LNCaP clone FGC (cell line): ENCODE data around the gene ATAD3B.

ENCODE experiments used
- DNase-seq: peaks from one replicate; pipeline ENCODE4 v3.0.0-alpha.2; 2011; ENCODE audit warnings: low read depth
- H3K4me3 ChIP-seq: 2 replicates; pipeline ENCODE4 v1.5.1; 2011; ENCODE audit warnings: mild to moderate bottlenecking, low read depth, low read length, control low read depth
- CTCF ChIP-seq: IDR thresholded peaks from 2 replicates; pipeline ENCODE4 v1.5.1; 2012; ENCODE audit warnings: mild to moderate bottlenecking; ENCODE audit not compliant: control insufficient read depth, insufficient read depth; ENCODE audit errors: extremely low read depth

Gene ATAD3B

DNA sequence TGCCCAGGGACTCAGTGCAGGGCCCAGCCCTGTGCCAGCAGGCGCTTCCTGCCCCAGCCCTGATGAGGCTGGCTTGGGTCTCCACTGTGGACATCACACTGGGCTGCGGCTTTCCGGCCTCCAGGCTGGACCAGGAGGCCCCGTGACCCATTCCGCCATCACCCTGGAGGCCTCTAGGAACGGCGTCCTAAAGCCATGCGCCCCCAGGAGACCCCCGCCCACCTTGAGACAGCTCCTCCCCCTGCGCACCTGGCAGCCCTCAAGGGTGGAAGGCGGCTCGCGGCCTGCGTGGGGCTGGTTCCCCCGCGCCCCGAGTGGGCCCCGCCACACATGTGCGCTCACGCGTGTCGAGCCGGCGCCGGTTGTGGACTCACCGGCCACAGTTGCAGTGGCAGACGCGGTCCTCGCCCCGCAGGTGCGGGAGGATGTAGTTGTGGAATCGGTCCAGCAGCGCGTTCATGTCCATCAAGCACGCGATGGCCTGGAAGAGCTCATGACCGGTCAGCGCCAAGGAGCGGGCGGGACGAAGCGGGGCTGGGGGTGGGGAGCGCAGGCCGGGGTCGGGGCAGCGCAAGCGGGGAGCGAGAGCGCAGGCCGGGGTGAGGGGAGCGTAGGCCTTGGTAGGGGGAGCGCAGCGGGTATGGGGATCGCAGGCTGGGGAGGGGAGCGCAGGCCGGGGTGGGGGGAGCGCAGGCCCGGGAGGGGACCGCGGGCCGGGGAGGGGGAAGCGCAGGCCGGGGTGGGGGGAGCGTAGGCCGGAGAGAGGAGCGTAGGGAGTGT, 67.9 kb downstream of the ATAD3B start:
- H3K4me3 ChIP-seq = no peak overlapping the region
- TF ChIP-seq CTCF = no peak
- no peak for DNase-seq

GRCh38 chr1:1540090-1540817, 68.7 kb downstream of the ATAD3B start, which contains the start of gene TMEM240:
Gene TMEM240, minus strand, starts transcription at chr1:1540624. Its CDS starts 278 bp downstream, at chr1:1540346.
- no peak for DNase-seq
- TF ChIP-seq CTCF = no peak
- H3K4me3 ChIP-seq = no peak within 1 kb of the TSS

GRCh38 chr1:1540818-1541628, 69.5 kb downstream of the ATAD3B start:
- no peak for TF ChIP-seq CTCF
- no peak for DNase-seq
- no peak overlapping the region for H3K4me3 ChIP-seq

GRCh38 chr1:1541956-1542765, 70.6 kb downstream of the ATAD3B start:
- no peak for DNase-seq
- TF ChIP-seq CTCF = no peak
- H3K4me3 ChIP-seq = no peak overlapping the region

DNA sequence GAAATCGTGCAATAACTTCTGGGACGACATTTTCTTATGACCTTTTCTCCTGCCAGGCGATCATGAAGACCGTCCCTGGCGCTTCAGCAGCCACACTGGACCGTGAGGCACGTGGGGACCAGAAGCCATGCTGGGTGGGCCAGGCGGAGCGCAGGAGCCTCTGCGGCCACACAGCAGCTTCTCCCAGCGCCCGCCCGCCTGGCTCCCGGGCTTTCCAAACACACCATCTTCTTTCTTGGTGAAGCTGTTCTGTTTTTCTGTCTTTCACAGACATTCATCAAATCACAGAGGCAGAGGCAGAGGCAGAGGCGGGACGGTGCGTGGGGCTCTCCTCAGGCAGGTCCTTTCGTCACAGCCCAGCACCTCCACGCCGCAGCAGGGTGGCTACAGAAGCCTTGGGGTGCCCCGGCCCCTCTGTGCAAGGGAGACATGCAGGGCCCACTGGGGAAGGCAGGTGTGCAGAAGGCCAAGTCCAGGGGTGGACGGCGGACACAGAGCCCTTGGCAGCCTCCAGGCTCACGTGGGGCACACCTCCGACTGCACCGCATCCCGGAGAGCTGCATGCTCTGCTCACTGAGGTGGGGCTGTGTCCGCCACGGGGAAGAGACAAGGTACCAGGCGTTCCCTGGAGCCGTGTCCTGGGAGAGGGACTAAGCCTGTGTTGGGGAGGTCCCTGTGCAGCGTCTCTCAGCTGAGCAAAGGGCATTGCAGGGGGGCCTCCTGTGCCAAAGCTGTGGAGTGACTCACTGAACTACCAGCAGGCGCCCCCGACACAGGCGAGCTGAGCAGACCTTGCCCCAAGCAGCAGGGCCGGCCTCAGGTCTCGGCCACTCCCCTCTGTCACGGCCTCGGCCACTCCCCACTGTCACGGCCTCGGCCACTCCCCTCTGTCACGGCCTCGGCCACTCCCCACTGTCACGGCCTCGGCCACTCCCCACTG, 71.5 kb downstream of the ATAD3B start:
- no peak for TF ChIP-seq CTCF

More for the DNA sequence above, 71.5 kb downstream of the ATAD3B start:
- no peak overlapping the region for H3K4me3 ChIP-seq
- DNase-seq = no peak
